M059J (cell line): ENCODE measurements around the gene PIP5KL1. TPM values are rescaled to one million over a fixed set of nuclear protein-coding genes. Genes with fewer than 3 reads are reported as not detected.

Experiments
- DNase-seq: peaks from one replicate; pipeline ENCODE4 v3.0.0-alpha.2; 2012; ENCODE audit warnings: low read depth
- total RNA-seq: library from RNA; depleted of rRNA; stranded (reverse); fragments of >200 nt; shearing (Covaris generic); gene quantifications from 2 replicates; pipeline ENCODE4 v1.2.3, GENCODE V29; 2014; rRNA removed

PIP5KL1 gene, protein sequence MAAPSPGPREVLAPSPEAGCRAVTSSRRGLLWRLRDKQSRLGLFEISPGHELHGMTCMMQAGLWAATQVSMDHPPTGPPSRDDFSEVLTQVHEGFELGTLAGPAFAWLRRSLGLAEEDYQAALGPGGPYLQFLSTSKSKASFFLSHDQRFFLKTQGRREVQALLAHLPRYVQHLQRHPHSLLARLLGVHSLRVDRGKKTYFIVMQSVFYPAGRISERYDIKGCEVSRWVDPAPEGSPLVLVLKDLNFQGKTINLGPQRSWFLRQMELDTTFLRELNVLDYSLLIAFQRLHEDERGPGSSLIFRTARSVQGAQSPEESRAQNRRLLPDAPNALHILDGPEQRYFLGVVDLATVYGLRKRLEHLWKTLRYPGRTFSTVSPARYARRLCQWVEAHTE
- 1.6 TPM in 1 of 2 replicates, not detected in the other for total RNA-seq

- DNase-seq, result peak; percentile 87
Measured at GRCh38 chr9:127930231-127931091, at the start of gene PIP5KL1. PIP5KL1 (minus strand) TSS chr9:127930777; CDS start chr9:127930752, 25 bp downstream.

DNA sequence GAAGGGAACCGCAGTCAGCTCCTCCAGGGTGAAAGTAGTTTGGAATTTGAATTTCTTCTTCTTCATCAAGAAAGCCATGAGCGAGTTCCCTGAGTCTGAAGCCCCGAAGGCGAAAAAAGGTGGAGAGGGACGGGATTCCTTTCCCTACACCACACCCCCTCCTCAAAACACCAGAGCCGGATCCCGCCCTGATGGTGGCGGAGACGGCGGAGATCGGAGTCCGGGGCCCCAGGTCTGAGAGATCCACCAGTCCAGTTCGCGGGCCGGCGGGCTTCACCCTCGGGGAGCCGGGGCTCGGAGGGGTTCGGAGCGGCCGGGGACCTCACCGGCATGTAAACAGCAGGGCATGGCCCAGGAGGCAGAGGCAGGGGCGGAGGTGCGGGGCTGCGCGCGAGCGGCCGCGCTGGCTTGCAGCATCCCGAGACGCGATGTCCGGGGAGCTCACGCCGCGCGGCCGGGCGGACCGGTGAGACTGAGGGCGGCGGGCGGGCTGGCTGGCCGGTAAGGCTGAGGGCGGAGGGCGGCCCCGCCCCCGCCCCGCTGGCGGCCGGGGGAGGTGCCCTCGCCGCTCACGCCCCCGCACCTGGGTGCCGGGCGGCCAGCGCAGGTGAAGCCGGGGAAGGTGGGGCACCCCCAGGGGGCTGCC, 49.6 kb upstream of the PIP5KL1 start:
- DNase-seq, result peak; percentile 38

- peak; percentile 72 for DNase-seq
Measured at GRCh38 chr9:127979333-127980059, 48.9 kb upstream of the PIP5KL1 start.

DNA sequence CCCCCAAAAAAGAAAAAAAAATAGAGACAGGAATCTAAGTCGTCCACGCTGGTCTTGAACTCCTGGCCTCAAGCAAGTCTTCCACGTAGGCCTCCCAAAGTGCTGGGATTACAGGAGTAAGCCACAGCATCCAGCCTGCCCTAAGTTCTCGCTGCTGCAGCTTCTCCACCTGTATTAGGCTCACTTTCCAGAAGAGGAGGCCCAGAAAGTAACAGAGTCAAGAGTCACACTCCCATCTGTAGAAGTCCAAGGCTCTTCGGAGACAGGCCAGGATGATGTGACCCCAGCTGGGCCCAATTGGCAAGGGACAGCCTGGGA, 48.4 kb upstream of the PIP5KL1 start:
- DNase-seq, result no peak

DNA sequence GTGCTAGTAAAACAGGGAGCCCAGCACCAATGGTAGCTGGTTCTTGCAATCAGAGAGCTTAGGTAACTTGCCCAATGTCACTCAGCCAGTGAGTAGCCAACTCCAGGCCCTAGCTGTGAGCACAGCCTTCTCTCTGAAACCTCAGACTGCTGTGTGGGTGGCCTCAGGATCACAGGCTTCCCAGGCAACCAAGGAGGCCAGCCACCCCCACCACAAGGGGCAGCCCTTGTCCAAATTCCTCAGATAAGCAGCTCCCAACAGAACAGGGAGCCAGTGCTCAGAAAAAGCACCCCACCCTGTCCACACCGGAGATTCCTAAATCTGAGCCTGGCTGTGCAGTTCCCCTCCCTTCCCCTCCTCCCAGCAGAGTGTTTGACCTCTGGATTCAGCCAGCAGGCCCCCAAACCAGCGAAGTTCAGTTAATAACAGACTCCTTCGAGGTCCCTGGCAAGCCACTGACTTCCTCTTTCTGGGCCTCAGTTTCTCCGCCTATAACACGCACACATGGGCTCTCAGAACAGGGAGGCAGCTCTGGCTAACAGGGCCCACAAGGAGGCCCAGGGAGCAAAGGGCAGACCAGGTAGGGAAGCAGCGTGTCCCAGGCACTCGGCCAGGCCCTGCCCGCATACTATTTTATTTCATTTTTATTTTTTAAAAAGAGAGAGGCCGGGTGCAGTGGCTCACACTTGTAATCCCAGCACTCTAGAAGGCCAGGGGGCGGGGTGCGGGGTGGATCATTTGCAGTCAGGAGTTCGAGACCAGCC, 47.5 kb upstream of the PIP5KL1 start:
- peak; percentile 66 for DNase-seq

DNA sequence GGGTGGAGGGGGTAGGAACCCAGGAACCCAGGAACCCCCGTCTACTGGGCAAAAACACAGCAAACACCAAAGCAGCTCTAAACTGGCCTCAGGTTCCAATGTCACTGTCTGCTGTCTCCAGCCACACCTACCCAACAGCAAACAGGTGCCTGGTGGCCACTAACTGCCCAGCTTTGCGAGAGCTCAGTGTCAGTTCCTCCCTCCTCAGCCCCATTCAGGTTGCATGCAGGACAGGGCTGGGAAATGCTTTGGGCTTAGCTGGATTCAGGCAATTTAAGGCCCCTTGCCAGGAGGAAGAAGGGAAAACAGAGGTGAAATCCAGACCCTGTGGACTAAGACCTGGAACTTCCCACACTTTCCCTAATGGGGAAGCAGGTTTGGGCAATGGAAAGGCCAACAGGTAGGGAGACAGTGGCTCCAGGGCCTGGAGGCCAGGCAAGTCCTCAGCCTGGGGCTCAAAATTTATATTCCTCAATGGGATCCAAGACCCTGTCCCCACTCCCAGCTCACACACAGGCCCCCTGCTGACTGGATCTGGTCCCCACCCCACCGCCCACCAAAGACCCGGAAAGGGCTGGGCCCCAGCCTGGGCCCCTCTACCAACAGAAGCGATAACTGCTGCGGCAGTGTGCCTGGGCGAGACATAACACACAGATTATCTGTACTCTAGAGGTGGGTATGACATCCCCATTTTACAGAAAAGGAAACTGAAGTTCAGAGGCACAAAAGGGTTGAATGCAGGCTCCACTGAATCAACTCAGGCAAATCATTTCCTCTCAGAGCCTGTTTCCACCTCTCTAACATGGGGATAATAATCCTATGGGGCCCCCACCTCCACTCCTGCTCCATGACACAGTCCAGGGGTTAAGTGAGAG, 46.7 kb upstream of the PIP5KL1 start:
- DNase-seq, result no peak

DNA sequence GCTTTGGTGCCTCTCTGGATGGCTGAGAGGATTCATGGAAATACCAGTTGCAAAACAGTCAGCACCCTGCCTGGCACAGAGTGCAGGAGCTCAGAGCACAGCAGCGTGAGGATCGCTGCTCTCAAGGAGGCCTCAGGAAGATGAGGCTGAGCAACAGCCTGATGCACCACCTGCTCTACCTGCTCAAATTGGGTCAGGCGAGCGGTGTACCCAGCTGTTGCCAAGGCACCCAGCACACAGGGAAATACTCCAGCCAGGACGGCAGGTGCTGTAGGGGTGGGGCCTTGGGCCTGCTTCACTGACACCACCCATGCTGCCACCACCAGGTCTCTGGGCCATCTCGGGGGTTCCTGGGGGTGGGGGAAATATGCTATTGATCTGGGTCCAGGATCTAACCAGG, 45.9 kb upstream of the PIP5KL1 start:
- DNase-seq, result no peak

DNA sequence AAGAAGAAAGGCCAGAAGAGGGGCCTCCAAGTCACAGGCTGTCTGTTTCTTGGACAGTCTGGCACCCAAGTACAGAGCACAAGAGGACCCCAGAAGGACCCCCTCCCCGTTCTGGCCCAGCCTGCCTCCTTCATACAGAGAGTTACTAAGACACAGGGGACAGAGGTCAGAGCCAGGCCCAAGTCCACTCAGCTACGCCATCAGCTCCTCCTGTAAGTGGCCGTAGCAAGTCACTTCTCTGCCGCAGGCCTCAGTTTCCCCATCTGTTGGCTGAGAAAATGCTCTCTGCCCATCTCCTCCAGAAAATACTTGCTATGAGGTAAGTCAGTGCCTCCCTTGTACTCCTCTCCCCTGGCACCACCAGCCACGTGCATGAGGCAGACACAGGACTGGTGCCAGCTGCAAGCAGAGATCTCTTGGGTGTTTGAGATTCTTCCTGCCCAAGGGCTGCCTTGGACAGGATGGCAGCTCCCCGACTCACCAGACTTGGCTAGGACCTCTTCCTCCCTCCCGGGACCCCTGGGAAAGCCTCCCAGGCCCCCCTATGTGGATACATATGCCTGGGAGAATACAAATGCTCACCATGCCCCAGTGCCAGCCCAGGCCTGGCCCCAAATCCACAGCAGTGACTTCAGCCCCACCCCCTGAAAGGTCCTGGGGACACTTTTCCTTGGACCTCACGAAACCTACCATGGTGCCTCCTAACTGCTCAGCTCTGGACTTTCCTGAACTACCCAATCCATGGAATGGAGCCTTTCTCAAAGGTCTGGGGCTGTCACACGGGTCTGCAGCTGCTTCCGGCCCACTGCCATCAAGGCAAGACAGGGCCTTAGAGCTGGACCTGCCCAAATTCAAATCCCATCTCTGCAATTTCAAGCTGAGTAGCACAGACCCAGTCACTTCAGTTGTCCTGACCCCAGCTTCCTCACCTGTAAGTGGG, 45.1 kb upstream of the PIP5KL1 start:
- DNase-seq, result no peak

GRCh38 chr9:127974769-127975261, 44.2 kb upstream of the PIP5KL1 start:
- DNase-seq, result no peak

GRCh38 chr9:127974001-127974768, 43.6 kb upstream of the PIP5KL1 start:
- no peak for DNase-seq

- no peak for DNase-seq
Measured at GRCh38 chr9:127973169-127974000, 42.8 kb upstream of the PIP5KL1 start.

- no peak for DNase-seq
Measured at GRCh38 chr9:127972236-127972871, 41.8 kb upstream of the PIP5KL1 start.

DNA sequence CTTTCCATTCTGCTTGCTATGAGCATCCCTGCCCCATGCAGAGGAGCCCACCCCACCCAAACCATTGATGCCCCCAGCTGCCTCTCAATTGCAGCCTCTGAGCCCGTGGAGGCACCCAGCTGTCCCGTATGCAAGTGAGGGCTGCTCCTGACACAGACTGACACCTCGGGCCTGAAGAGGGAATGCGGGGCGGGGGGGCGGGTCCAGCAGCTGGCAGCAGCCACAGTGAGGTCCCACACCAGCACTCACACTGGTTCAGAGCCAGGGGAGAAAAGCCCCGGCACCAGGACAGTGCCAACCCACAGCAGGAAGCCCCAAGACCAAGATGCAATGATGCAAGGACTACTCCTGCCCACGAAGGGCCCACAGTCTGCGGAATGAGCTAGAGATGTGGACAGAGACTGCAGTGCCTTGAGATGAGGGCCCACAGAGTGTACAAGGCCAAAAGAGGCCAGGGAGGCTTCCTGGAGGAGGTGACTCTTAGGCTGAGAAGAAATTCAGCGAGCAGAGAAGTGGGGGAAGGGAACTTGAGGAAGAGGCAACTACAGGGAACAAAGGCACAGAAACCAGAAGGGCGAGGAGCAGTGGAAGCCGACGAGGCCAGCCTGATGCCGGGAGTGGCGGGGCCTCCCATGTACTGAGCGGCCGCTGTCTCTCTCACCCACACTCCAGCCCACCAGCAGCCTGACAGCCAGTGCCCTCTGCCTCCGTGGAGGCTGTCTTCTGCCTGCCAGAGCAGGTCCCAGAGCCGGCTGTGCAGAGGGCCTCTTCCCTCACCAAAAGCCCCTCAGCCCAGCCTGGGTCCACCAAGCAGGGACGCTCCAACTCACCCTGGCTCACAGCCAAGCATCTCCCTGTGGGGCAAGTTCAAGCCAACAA, 41.0 kb upstream of the PIP5KL1 start:
- DNase-seq, result no peak

- no peak for DNase-seq
Measured at GRCh38 chr9:127970401-127971313, 40.1 kb upstream of the PIP5KL1 start.
